ENCODE results near the gene CFAP410.

CFAP410 gene

GRCh38 chr21:44299085-44299457 lies 40.1 kb downstream of the CFAP410 start:
- DNase-seq (ENCODE audit: low read depth in 2 of 2), result no peak

DNA sequence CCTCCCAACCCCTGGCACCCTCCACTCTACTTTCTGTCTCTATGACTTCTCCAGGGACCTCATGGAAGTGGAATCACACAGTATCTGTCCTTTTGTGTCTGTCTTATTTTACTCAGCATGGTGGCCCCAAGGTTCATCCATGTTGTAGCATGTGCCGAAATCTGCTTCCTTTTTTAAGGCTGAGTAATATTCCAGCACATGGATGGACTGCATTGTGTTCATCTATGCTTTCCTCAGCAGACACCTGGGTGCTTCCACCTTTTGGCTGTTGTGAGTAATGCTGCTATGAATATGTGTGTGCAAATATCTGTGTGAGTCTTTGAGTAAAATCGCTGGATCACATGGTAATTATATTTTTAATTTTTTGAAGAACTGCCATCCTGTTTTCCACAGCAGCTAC lies 40.9 kb downstream of the CFAP410 start:
- DNase-seq (ENCODE audit: low read depth in 2 of 2), result no peak

DNA sequence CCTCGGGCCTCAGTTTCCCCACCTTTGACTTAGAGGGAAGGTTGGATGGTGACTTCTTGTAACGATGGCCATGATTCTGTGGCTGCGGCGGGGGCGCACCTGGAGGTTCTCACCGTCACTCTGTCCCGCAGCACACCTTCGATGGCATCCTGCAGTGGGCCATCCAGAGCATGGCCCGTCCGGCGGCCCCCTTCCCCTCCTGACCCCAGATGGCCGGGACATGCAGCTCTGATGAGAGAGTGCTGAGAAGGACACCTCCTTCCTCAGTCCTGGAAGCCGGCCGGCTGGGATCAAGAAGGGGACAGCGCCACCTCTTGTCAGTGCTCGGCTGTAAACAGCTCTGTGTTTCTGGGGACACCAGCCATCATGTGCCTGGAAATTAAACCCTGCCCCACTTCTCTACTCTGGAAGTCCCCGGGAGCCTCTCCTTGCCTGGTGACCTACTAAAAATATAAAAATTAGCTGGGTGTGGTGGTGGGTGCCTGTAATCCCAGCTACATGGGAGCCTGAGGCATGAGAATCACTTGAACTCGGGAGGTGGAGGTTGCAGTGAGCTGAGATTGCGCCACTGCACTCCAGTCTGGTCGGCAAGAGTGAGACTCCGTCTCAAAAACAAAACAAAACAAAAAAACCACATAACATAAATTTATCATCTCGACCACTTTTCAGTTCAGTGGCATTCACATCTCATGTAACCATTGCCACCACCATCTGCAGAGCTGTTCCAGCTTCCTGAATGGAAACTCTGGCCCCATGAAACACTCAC lies 41.5 kb downstream of the CFAP410 start:
- DNase-seq (ENCODE audit: low read depth in 2 of 2), result peak; percentile 72 to 76

GRCh38 chr21:44296916-44297315 lies 42.3 kb downstream of the CFAP410 start:
- no peak for DNase-seq (ENCODE audit: low read depth in 2 of 2)

- DNase-seq (ENCODE audit: low read depth in 2 of 2), result no peak
These were observed 43.1 kb downstream of the CFAP410 start for GRCh38 chr21:44296103-44296519.

DNA sequence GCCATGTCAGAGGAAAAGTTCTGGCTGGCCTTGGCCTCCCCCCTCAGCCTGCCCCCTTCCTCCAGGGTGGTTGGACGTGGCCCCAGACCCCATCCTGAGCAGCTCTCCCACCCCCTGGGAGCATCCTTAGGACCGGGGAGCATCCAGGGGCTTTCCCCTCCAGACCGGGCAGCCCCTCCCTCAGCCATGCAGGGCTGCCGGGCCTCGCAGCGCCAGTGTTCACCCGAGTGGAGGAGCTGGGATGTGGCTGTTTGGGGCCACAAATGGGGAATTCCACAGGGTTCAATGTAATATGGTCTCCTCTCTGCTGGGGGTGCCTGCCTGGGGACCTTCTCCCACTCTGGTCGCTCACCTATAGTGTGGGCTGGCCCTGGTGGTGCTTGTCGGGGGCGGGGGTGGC lies 43.5 kb downstream of the CFAP410 start:
- DNase-seq (ENCODE audit: low read depth in 2 of 2), result no peak

DNA sequence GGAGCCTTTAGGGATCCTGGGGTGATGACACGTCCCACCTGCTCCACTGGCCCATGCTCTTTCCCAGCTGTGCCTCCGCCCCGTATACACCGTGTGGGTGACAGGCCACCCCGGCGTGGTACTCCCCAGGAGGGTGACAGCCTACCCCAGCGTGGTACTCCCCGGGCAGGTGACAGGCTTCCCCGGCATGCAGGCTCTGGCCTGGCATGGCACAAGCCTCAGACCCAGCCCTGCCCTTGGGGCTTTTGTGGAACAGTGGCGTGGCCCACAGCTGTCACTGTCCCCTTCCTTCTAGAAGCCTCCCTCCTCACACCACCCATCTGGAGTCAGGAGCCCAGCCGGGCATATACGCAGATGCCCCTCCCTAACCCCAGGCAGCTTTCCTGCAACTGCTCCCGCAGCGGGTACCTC lies 44.0 kb downstream of the CFAP410 start:
- no peak for DNase-seq (ENCODE audit: low read depth in 2 of 2)

DNA sequence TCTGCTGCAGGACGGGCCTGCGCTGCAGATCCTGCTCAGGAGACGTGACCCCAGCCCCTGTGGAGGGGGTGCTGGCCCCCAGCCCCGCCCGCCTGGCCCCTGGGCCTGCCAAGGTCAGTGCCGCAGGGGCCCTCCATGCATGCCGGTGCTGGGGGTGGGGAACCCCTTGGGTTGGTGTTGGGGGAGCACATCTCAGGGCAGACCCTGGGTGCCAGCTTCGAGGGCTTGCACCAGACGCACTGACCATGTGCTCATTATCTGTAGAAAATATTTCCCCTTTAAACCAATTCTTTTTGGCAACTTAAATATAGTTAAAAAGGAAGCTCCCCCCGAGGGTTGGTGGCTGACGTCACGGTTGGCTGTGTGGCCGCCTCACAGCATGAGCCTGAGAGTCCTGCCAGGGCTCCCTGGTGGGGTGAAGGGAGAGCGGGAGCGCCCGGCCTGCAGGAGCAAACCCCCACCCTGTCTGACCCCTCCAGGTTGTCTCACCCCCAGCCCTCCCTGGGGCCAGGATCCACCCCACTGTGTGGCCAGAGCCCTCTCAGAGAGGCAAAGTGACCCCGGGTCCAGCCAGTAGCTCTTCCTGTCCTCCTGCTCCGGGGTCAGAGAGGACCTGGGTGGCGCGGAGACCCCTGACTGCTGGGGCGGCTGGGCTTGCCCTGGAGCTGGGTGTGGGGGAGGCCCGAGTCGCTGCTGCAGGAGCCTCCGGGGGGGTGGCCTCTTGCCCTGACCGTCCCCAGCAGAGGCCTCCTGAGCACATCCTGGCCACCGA lies 44.6 kb downstream of the CFAP410 start:
- no peak for DNase-seq (ENCODE audit: low read depth in 2 of 2)

DNA sequence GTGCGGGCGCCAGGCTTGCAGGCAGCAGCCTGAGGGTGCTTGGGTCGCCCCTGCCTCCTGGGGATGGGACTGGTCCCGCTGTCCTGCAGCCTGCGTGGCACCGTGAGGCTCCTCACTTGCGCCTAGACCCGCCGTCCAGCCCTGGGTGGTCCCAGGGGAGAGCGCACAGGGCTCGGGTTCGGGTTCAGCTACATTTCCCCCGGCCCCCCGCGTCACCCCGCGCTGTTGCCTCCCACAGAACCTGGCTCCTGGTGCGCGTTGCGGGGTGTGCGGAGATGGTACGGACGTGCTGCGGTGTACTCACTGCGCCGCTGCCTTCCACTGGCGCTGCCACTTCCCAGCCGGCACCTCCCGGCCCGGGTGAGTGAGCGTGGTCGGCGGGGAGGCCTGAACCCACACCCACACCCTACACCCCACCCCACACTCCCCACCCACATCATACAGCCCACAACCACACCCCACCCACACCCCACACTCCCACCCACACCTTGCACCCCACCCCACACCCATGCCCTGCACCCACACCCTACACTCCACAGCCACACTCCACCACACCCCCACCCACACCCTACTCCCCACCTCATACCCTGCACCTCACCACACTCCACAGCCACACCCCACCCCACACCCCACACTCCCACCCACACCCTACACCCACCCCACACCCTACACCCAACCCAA lies 45.5 kb downstream of the CFAP410 start:
- DNase-seq (ENCODE audit: low read depth in 2 of 2), result no peak

GRCh38 chr21:44292812-44293195 lies 46.4 kb downstream of the CFAP410 start:
- no peak for DNase-seq (ENCODE audit: low read depth in 2 of 2)

DNA sequence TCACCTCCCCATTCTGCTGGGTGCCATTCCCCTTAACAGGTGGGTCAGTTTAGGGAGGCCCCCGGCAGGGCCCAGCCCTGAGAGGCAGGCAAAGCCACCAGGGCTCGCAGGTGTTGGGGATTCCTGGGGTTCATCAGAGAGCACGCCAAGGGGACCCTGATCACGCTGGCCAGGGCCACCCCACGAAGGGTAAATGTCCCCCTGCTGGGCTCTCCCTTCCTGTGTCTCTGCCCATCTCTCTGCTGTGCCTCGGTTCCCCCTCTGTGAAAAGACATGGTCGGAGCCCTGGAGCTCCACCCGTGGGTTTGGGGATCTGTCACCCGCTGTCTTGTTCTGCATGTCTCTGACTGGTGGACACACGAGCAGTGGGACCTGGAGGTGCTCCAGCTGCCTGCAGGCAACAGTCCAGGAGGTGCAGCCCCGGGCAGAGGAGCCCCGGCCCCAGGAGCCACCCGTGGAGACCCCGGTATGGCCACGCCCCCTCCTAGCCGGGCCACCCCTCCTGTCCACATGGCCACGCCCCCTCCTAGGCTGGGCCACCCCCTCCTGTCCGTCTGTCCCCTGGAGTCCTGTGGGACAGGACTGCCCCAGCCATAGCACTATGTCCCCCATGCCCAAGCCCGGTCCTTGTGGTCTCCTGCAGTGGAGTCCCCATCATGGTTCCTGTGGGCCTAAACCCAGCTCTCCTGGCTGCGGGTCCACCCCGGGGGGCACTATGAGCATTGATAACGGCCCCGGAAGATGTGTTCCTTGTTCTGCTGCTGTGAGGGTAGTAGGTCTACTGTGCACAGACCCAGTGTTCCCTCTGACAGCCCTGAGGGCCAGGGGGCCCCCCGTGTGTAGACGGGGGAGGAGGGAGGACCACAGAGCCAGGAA lies 47.0 kb downstream of the CFAP410 start:
- DNase-seq (ENCODE audit: low read depth in 2 of 2), result no peak

GRCh38 chr21:44291078-44291935 lies 47.9 kb downstream of the CFAP410 start:
- DNase-seq (ENCODE audit: low read depth in 2 of 2), result no peak

GRCh38 chr21:44290327-44291077 lies 48.7 kb downstream of the CFAP410 start:
- DNase-seq (ENCODE audit: low read depth in 2 of 2), result no peak

- DNase-seq (ENCODE audit: low read depth in 2 of 2), result no peak
These were observed 49.7 kb downstream of the CFAP410 start for GRCh38 chr21:44289381-44290010.

DNA sequence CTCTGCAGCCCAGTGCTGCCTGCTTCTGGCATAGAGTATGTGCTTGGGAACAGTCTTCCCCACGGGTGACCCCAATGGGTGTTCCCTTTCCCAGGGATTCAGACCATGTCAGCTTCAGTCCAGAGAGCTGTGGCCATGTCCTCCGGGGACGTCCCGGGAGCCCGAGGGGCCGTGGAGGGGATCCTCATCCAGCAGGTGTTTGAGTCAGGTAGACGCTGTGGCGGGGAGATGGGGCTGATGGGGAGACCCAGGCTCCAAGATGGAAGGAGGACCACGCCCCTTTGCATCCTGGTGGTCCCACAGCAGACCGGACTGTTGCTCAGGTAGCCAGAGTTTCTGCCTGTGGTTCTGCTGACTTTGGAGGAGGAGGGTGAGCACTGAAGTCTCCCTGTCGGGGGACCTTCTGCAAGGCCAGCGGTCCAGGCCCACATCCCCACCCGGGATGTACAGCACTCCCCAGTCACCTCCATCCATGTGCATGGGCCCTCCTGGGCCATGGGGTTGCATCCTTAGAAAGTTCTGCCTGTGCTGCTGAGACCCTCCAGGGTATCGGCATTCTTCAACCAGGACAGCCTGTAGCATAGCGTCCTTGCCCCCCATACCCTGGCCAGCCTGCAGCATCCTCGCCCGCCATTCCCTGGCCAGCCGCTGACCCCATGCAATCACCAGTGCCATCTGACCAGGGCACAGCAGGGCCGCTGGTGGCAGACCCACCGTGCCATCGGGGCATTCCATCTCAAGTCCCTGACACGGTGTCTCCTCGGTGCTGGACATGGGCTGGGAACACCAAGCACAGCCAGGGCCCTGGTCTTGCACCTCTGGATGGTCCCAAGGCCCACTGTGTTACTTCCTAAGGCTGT lies 50.7 kb downstream of the CFAP410 start:
- no peak for DNase-seq (ENCODE audit: low read depth in 2 of 2)

- no peak for DNase-seq (ENCODE audit: low read depth in 2 of 2)
These were observed 52.2 kb downstream of the CFAP410 start for GRCh38 chr21:44286716-44287632.

GRCh38 chr21:44286086-44286715 lies 53.0 kb downstream of the CFAP410 start:
- DNase-seq (ENCODE audit: low read depth in 2 of 2), result no peak

All from stimulated activated CD4-positive, alpha-beta T cell treated with anti-CD3 and anti-CD28 coated beads, Interleukin-4, amount 100 ng/mL, for 48 hours (primary cell).